DOHH2 (cell line): ENCODE data around the gene MRPS18A.

Experiments used
- CTCF ChIP-seq: fragments of 200-600 bp; sonication (generic); IDR thresholded peaks from one replicate; pipeline ENCODE4 v1.5.1; 2014; ENCODE audit warnings: antibody characterized with exemption, mild to moderate bottlenecking, low read depth, low read length; ENCODE audit not compliant: poor library complexity, severe bottlenecking
- EZH2phosphoT487 ChIP-seq: fragments of 200-600 bp; sonication (generic); IDR thresholded peaks from 2 replicates; pipeline ENCODE4 v1.6.1; 2017; ENCODE audit warnings: borderline replicate concordance, mild to moderate bottlenecking, antibody characterized with exemption, low read length, moderate library complexity, mixed read lengths

- TF ChIP-seq CTCF = no peak
- TF ChIP-seq EZH2phosphoT487 = no peak
Measured at GRCh38 chr6:43715056-43715788, 27.6 kb upstream of the MRPS18A start.
